ENCODE data around the gene MYH6. TPM values are rescaled to one million over a fixed set of nuclear protein-coding genes. Genes with fewer than 3 reads are reported as not detected.

MYH6 gene
- total and polyA plus RNA-seq, 2 donors (not counting 3 experiments of a cell fraction or from before 2014, with no cell fraction given) = not detected

- Histone ChIP-seq H3K4me3 (replicated peaks in 1 of 3; ENCODE audit: insufficient read depth in 1 of 3, low read depth in 1 of 3, low read length in 3 of 3) (no peak overlapping the region), H3K79me2 (ENCODE audit: control insufficient read depth, insufficient read depth, low read length) (no peaks in the 10 kb centered on the region), H2AFZ (ENCODE audit: low read depth, low read length) (no peak overlapping the region), H4K20me1 (replicated peaks; ENCODE audit: control insufficient read depth, extremely low read depth, insufficient read depth, low read length) (no peaks in the 10 kb centered on the region), H3K9ac (replicated peaks; ENCODE audit: extremely low read depth, insufficient read depth, low read length) (no peak overlapping the region), H3K9me1 (replicated peaks; ENCODE audit: control insufficient read depth, extremely low read depth, insufficient read depth, low read length) (no peaks in the 10 kb centered on the region), H3K27ac (ENCODE audit: insufficient read depth, low read depth, low read length) (no peak overlapping the region), H3K4me2 (ENCODE audit: insufficient read depth, low read length) (no peak overlapping the region), H3K9me3 (replicated peaks; ENCODE audit: control insufficient read depth, insufficient read depth, low read length) (no peaks in the 10 kb centered on the region), H3K4me1 (ENCODE audit: control insufficient read depth, extremely low read depth, insufficient read depth, low read length) (no peaks in the 10 kb centered on the region), H3K27me3 (ENCODE audit: control insufficient read depth in 2 of 2, insufficient read depth in 2 of 2, low read length in 2 of 2) (peaks cover 15 to 31% of the 10 kb centered on the region in 2 experiments), H3K36me3 (ENCODE audit: control insufficient read depth in 2 of 2, extremely low read depth in 1 of 2, insufficient read depth in 2 of 2, low read length in 2 of 2) (no peaks in the 10 kb centered on the region)
- intact Hi-C loops (cut with micrococcal nuclease) (no loop called here), dilution Hi-C loops (cut with MboI; ENCODE audit: extremely low pct_ligation_motif_present, low sequenced_read_pairs) (no loop called here)
- no peak for TF ChIP-seq POLR2A (IDR thresholded peaks at IDR 0.05; ENCODE audit: low read depth, low read length)
- no peak for TF ChIP-seq MAX (IDR thresholded peaks at IDR 0.05; ENCODE audit: insufficient read depth, insufficient read length)
- no peak for TF ChIP-seq GATA2 (IDR thresholded peaks at IDR 0.05; ENCODE audit: insufficient read depth, insufficient read length, low read depth, low read length)
- TF ChIP-seq POLR2AphosphoS5 (IDR thresholded peaks at IDR 0.05; ENCODE audit: insufficient read depth, low read depth, low read length) = no peak
- no peak for TF ChIP-seq FOS (IDR thresholded peaks at IDR 0.05; ENCODE audit: borderline replicate concordance, insufficient read depth, low read length)
- TF ChIP-seq EZH2 (IDR thresholded peaks at IDR 0.05; ENCODE audit: borderline replicate concordance, low read depth, low read length, severe bottlenecking) = no peak
- TF ChIP-seq MYC (IDR thresholded peaks at IDR 0.05; ENCODE audit: low read depth, low read length) = no peak
- TF ChIP-seq CTCF (IDR thresholded peaks at IDR 0.05; ENCODE audit: extremely low read depth in 1 of 2, insufficient read depth in 1 of 2, low read depth in 1 of 2, low read length in 2 of 2) = no peak
- TF ChIP-seq JUN (IDR thresholded peaks at IDR 0.05; ENCODE audit: borderline replicate concordance, insufficient read depth, insufficient read length, low read depth) = no peak
- BruUV-seq (replicated peaks) = no TSS peak
- ChIA-PET CTCF (no interaction called here), POLR2A (no interaction called here)
- no peak for FAIRE-seq
- DNase-seq (ENCODE audit: low read depth, low spot score) = no peak
These were observed 44.2 kb upstream of the MYH6 start for GRCh38 chr14:23452237-23452636.

Data from endothelial cell of umbilical vein (primary cell).